Activated gamma-delta T cell treated with anti-CD3 and anti-CD28 coated beads, Interleukin-2, amount 50 U/mL, for 16 hours (primary cell): ENCODE results near the gene GOPC.

Source experiments
- DNase-seq: peaks from one replicate; pipeline ENCODE4 v3.0.0-alpha.2; 2020; ENCODE audit warnings: low read depth

Gene GOPC

DNA sequence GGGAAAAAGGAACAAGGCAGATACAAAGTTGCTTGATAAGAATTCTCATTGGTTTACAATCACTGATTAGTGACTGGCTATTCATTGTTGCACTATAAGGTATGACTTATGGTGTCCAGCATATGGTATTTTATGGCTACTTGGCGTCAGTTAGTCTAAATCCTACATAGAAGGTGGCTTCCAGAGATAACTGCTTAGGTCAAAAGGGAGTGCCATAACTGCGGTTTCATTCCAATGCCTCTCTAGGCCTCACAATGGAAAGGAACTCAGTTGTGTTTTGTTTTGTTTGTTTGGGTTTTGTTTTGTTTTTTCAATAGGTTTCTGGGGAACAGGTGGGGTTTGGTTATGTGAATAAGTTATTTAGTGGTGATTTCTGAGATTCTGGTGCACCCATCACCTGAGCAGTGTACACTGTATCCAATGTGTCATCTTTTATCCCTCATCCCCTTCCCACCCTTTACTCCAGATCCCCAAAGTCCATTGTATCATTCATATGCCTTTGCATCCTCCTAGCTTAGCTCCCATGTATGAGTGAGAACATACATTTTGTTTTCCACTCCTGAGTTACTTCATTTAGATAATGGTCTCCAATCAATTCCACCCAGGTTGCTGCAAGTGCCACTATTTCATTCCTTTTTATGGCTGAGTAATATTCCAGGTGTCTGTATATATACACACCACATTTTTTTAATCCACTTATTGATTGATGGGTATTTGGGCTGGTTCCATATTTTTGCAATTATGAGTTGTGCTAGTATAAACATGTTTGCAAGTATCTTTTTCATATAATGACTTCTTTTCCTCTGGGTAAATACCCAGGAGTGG lies 7.0 kb downstream of the GOPC start:
- DNase-seq, result no peak

GRCh38 chr6:117592983-117593759 lies 9.1 kb downstream of the GOPC start:
- DNase-seq, result no peak

DNA sequence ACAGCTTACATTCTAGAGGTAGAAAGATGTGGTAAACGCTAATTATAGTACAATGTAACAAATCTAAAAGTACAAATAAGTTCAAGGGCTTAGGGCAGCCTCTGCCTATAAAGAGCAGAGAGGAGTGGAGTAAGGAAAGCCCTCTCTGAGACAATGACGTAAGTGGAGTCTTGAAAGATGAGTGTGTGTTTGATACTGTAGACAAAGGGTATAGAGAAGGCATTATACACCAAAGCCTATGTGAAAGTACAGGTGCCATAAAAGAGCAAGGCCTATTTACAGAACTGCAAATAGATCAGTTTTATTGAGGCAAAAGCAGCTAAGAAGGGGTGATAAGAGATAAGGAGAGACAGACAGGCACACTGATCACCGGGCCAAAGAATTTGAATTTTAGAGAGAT lies 10.9 kb downstream of the GOPC start:
- no peak for DNase-seq

GRCh38 chr6:117590447-117590846 lies 11.9 kb downstream of the GOPC start:
- no peak for DNase-seq

DNA sequence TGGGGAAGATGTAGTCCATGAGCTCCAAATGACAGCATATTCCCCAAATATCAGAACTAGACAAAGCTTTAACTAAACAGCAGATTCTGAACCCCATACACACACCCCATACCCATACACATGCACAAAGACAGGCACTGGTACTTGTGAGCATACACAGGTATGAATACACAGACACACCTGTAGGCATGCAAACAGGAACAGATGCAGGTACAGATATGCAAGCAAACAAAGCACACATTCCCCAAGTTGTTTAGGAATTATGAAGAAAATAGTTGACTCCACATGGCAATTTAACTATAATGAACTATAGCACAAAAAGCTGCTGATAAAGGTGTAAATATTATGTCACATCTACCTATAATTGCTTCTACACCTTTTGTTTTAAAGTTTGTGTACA lies 16.7 kb downstream of the GOPC start:
- DNase-seq, result no peak

- no peak for DNase-seq
Observed at GRCh38 chr6:117574198-117574597, 28.1 kb downstream of the GOPC start.

GRCh38 chr6:117573006-117573680 lies 29.2 kb downstream of the GOPC start:
- no peak for DNase-seq

- DNase-seq, result no peak
Observed at GRCh38 chr6:117568831-117569410, 33.4 kb downstream of the GOPC start.

DNA sequence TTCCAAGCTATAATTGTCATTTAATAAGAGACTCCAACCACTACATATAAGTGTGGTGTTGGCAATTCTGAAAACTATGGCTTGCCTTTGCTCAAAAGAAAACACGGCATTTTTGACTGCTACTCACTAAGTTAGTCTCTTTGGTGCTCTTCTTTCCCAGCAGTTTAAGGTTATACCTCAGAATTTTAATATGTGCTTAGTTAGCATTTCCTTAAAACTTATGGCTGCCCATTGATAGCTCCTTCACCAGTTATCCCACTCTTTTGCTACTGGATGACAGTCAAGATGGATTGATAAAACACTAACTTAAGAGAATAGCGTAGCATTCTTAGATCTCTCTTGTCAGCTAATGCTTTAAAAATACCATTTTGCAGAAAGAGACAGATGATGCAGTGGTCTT lies 34.1 kb downstream of the GOPC start:
- no peak for DNase-seq

DNA sequence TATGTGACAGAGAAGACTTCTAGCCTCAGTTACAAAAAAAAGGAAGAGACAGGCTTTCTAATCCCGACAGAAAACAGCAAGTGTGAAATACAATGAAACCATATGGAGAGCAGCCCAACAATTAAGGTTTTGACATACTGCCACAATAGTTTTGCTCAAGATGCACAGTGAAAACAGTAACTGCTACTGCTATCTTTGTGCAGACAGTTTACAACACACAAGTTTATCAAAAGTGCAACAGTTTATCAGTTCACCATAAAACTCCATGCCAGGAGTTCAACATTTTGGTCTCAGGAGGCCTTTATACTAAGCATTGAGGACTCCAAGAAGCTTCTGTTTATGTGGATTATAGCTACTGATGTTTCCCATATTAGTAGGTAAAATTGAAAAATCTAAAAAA lies 37.6 kb downstream of the GOPC start:
- no peak for DNase-seq

- no peak for DNase-seq
Observed at GRCh38 chr6:117561128-117561527, 41.2 kb downstream of the GOPC start.

DNA sequence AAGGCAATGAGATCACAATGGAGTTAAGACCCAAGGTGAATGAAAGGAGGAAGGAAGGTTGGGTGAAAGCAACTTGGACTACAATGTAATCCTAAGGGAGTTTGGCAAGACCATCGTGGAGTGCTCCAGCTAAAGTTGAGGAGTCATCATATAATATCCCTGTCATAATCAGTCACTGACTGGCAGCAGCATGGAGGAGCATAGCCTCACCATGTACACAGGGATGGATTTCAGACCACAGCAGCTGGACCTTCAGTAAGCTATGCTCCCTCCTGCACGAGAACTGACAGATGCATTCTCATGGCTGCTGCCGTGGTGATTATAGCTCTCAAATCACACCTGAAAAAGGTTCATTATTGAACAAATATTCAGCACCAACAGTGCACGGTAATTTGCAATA lies 43.0 kb downstream of the GOPC start:
- DNase-seq, result no peak

GRCh38 chr6:117558818-117559217 lies 43.5 kb downstream of the GOPC start:
- no peak for DNase-seq

DNA sequence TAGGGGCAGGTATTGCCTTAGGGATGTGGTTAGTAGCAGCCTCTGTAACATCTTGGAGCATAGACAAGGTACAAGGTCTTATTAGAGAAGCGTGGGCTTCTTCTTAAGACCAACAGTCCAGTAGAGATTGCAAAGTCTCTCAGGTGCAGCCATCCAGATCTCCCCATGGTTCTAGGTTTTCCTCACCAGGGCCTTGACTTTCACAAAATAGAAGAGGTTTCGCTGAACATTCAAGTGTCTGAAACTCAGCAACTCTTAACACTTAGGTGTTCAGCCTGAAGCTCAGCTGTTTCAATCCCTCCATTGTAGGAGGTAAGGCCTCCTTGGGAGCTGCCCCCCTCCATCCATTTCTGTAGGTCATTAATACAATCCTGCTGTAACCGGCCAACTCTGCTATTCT lies 44.4 kb downstream of the GOPC start:
- no peak for DNase-seq

DNA sequence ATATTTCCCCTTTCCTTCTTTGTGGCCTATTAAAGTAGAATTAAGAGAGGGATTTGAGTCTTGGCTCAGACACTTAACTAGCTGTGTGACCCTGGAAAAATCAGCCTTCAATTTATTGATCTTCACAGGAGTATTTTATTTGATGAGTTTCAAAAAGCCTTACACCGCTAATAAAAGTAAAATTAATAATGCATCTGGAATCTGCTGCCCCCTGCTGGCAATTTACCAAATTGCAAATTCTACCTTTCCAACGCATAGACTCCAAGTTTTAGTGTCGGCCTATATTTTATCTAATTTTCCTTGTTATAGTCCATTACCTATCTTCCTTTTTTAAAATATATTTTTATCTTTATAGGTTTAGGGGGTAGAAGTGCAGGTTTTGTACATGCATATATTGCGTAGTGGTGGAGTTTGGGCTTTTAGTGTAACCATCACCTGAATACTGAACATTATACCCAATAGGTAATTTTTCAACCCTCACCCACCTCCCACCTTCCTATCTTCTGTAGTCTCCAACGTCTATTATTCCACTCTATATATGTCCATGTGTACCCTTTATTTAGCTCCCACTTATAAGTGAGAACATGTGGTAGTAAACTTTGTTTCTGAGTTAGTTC lies 46.3 kb downstream of the GOPC start:
- peak; percentile 61 for DNase-seq

DNA sequence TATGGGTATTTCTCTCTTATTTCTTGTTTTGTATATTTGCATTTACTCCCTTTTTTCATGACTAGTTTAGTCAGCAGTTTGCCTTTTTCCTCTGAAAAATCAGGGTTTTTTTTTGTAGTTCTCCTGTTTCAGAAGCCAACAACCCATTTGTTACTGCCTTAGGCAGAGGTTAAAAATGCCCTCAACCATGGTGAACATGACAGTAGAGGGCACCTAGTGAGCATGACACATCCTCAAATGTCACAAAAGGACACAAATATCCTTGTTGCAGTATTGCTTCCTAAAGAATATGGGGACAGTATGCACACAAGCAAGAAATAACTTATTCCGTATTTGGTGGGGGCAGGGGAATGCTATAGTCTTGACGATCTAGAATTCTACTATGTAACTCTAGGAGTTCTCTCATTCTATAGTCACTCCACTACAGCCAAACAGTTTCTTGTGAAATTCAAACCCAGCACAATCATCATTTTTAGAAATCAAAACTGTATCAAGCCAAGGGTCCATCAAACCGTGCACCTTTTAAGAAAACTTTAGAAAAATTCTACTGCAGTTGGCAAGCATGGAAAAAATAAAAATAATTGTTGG lies 47.0 kb downstream of the GOPC start:
- DNase-seq, result no peak

DNA sequence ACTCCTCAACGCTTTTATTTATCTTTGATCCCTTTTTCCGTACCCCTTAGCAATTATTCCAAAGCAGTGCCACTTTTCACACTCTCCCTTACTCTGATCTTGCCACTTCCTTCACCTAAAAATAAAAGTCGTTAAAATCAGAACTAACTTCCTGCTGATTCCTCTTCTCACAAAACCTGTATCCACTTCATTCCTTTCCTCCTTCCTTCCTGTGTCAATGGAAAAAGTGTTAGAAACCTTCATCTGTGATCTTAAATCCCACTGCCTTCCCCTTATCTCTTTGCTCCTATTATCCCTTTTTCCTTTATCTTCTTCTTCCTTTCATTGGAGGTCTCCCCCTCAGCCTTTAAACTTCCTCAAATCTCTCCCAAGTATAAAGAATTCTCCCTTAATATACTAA lies 49.2 kb downstream of the GOPC start:
- DNase-seq, result no peak

GRCh38 chr6:117552618-117553017 lies 49.7 kb downstream of the GOPC start:
- no peak for DNase-seq

DNA sequence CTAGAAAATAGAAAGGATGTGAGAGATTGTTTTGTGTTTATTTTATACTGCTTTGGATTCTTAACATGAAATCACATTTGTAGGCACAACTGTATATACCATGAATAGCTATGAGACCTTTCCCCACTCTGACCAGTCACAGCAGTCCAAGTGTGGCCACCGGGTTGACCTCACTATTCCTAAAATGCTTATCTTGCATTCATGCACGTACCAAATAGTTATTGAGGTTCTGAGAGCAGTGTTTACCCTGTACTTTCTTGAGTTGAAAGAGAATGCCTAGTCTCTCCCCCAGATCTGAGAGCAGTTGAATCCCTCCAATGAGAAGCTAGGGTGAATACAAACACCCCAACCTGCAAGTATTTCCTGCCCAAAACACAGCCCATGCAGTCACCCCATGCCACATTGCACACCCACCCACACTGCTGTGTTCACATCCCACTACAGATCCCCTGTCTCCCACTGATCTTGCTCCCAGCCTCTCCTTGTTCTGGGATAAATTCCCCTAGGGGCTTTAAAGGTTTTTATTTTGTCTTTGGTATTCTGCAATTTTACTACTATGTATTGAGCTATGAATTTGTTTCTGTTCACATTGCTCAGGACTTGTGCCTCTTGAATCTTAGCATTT lies 51.6 kb downstream of the GOPC start:
- no peak for DNase-seq

DNA sequence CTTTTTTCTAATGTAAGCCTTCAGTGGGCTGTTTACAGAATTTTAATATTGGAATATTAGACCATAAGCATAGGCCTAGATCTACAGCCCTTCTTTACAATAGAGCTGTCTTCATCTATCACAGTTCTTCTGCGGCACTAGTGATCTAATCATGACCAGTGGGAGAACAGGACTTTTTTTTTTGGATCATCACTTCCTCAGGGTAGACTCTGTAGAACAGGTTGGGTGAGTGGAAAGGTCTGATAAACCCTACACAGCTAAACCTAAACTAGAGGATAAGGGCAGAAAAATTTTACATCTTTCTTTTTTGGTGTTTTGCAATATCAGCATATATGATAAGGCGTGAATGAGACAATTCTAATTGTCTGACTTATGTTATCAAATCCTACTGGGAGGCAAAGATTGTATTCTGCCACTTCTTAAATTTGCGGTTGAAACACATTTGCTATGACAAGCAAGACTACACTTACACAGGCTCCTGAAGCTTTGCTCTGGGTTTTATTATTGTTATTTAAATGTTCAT lies 52.2 kb downstream of the GOPC start:
- DNase-seq, result no peak

- DNase-seq, result peak; percentile 14
Observed at GRCh38 chr6:117549611-117550010, 52.7 kb downstream of the GOPC start.
